Fibroblast of lung (primary cell): ENCODE measurements around the gene PAPPA.

Source experiments
- EZH2 ChIP-seq: IDR thresholded peaks from 2 replicates; pipeline ENCODE4 v1.5.1; 2012; ENCODE audit warnings: low read length, control low read depth, mild to moderate bottlenecking; ENCODE audit errors: missing control alignments
- TF ChIP-seq, protein P1 (sequence below), 2 donors: IDR thresholded peaks in 1 of 2; conservative IDR thresholded peaks in 1 of 2; 1 replicate in 1 of 2; 2 replicates in 1 of 2; pipeline ENCODE4 v1.5.1; 2011 to 2012; ENCODE audit warnings: low read length in 2 of 2, control low read depth in 1 of 2, inconsistent platforms in 1 of 2, low read depth in 1 of 2, mild to moderate bottlenecking in 1 of 2

- TF ChIP-seq, protein P1, sequence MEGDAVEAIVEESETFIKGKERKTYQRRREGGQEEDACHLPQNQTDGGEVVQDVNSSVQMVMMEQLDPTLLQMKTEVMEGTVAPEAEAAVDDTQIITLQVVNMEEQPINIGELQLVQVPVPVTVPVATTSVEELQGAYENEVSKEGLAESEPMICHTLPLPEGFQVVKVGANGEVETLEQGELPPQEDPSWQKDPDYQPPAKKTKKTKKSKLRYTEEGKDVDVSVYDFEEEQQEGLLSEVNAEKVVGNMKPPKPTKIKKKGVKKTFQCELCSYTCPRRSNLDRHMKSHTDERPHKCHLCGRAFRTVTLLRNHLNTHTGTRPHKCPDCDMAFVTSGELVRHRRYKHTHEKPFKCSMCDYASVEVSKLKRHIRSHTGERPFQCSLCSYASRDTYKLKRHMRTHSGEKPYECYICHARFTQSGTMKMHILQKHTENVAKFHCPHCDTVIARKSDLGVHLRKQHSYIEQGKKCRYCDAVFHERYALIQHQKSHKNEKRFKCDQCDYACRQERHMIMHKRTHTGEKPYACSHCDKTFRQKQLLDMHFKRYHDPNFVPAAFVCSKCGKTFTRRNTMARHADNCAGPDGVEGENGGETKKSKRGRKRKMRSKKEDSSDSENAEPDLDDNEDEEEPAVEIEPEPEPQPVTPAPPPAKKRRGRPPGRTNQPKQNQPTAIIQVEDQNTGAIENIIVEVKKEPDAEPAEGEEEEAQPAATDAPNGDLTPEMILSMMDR (conservative IDR thresholded peaks at IDR 0.05 in 1 of 2, IDR thresholded peaks at IDR 0.05 in 1 of 2; ENCODE audit: low read depth in 1 of 2, low read length in 2 of 2), result no peak
- no peak for TF ChIP-seq EZH2
Measured at GRCh38 chr9:116274293-116274692, 120.7 kb downstream of the PAPPA start.
